Endothelial cell of umbilical vein (primary cell): ENCODE results near the gene SRRM3. TPM values are rescaled to one million over a fixed set of nuclear protein-coding genes. Genes with fewer than 3 reads are reported as not detected.

Source experiments
- BruUV-seq: library from RNA; stranded (reverse); fragments of 400-500 nt; replicated peaks from 2 replicates; lab custom pipeline; 2021; lab: Mats Ljungman, UMichigan
- CTCF ChIA-PET: fragments of 300-600, 350-600 bp; sonication (Branson Sonifier 250); formaldehyde crosslinking; loops from one replicate; lab custom pipeline; 2021; ENCODE audit warnings: antibody characterized with exemption, inconsistent platforms; lab: Charles Lee
- POLR2A ChIA-PET: fragments of 300-600, 350-600 bp; sonication (Branson Sonifier 250); formaldehyde crosslinking; loops from one replicate; lab custom pipeline; 2021; ENCODE audit warnings: antibody characterized with exemption, inconsistent platforms; lab: Charles Lee
- DNase-seq: peaks from one replicate; pipeline ENCODE4 v3.0.0-alpha.2; 2011; ENCODE audit warnings: low read depth, low spot score
- FAIRE-seq: peaks from 2 replicates; lab custom pipeline; 2011; peaks lifted over from hg19 to GRCh38; lab: Jason Lieb, UNC
- H2AFZ ChIP-seq: 2 replicates; pipeline ENCODE4 v1.6.0; 2012; ENCODE audit warnings: low read depth, low read length, control low read depth, inconsistent platforms
- H3K27ac ChIP-seq: 2 replicates; pipeline ENCODE4 v1.5.1; 2011; ENCODE audit warnings: low read depth, mild to moderate bottlenecking, control low read depth, low read length, moderate library complexity; ENCODE audit not compliant: insufficient read depth
- H3K27me3 ChIP-seq, 2 experiments: 2 replicates each; pipeline versions ENCODE4 v1.6.0 to v1.6.1; 2011; ENCODE audit warnings: low read length in 2 of 2, mixed read lengths in 1 of 2; ENCODE audit not compliant: control insufficient read depth in 2 of 2, insufficient read depth in 2 of 2
- H3K36me3 ChIP-seq, 2 experiments: 2 replicates in 1 of 2; 3 replicates in 1 of 2; pipeline ENCODE4 v1.5.1; 2011; ENCODE audit warnings: low read length in 2 of 2, mild to moderate bottlenecking in 1 of 2, moderate library complexity in 1 of 2; ENCODE audit not compliant: control insufficient read depth in 2 of 2, insufficient read depth in 2 of 2; ENCODE audit errors: extremely low read depth in 1 of 2
- H3K4me1 ChIP-seq: 3 replicates; pipeline ENCODE4 v1.5.1; 2011; ENCODE audit warnings: mild to moderate bottlenecking, low read length; ENCODE audit not compliant: control insufficient read depth, insufficient read depth; ENCODE audit errors: extremely low read depth
- H3K4me2 ChIP-seq: 2 replicates; pipeline ENCODE4 v1.6.1; 2011; ENCODE audit warnings: low read length, control low read depth, mixed read lengths; ENCODE audit not compliant: insufficient read depth
- H3K4me3 ChIP-seq, 3 experiments: fragments of 200-600 bp in 1 of 3; sonication (generic), shearing (Covaris generic) in 1 of 3; replicated peaks in 1 of 3; 2 replicates each; pipeline ENCODE4 v1.5.1; 2011 to 2016; ENCODE audit warnings: control low read depth in 3 of 3, low read length in 3 of 3, mild to moderate bottlenecking in 2 of 3, inconsistent platforms in 1 of 3, low read depth in 1 of 3, moderate library complexity in 1 of 3; ENCODE audit not compliant: insufficient read depth in 1 of 3
- H3K79me2 ChIP-seq: 2 replicates; pipeline ENCODE4 v1.6.0; 2012; ENCODE audit warnings: low read length, inconsistent platforms; ENCODE audit not compliant: control insufficient read depth, insufficient read depth
- H3K9ac ChIP-seq: replicated peaks from 2 replicates; pipeline ENCODE3; 2011; ENCODE audit warnings: low read length, control low read depth; ENCODE audit not compliant: insufficient read depth; ENCODE audit errors: extremely low read depth
- H3K9me1 ChIP-seq: replicated peaks from 3 replicates; pipeline ENCODE4 v1.6.0; 2011; ENCODE audit warnings: mild to moderate bottlenecking, low read length; ENCODE audit not compliant: control insufficient read depth, insufficient read depth; ENCODE audit errors: extremely low read depth
- H3K9me3 ChIP-seq: replicated peaks from 2 replicates; pipeline ENCODE4 v1.5.1; 2012; ENCODE audit warnings: low read length, inconsistent platforms; ENCODE audit not compliant: control insufficient read depth, insufficient read depth
- H4K20me1 ChIP-seq: replicated peaks from 2 replicates; pipeline ENCODE3; 2011; ENCODE audit warnings: mild to moderate bottlenecking, low read length; ENCODE audit not compliant: control insufficient read depth, insufficient read depth; ENCODE audit errors: extremely low read depth
- EZH2 ChIP-seq: IDR thresholded peaks from 2 replicates; pipeline ENCODE4 v1.6.1; 2012; ENCODE audit warnings: borderline replicate concordance, low read depth, mild to moderate bottlenecking, moderate library complexity, low read length, inconsistent platforms; ENCODE audit not compliant: severe bottlenecking
- FOS ChIP-seq: IDR thresholded peaks from 2 replicates; pipeline ENCODE4 v1.6.1; 2011; ENCODE audit warnings: mild to moderate bottlenecking, low read length, moderate library complexity, borderline replicate concordance; ENCODE audit not compliant: insufficient read depth
- GATA2 ChIP-seq: IDR thresholded peaks from 2 replicates; pipeline ENCODE4 v1.7.0; 2011; ENCODE audit warnings: low read depth, mild to moderate bottlenecking, moderate library complexity, mixed read lengths, low read length; ENCODE audit not compliant: insufficient read length, insufficient read depth
- JUN ChIP-seq: IDR thresholded peaks from 2 replicates; pipeline ENCODE4 v1.6.1; 2011; ENCODE audit warnings: borderline replicate concordance, low read depth; ENCODE audit not compliant: insufficient read length, insufficient read depth
- MYC ChIP-seq: IDR thresholded peaks from one replicate; pipeline ENCODE4 v1.6.1; 2011; ENCODE audit warnings: mild to moderate bottlenecking, low read depth, low read length
- POLR2A ChIP-seq: IDR thresholded peaks from 2 replicates; pipeline ENCODE4 v1.6.1; 2012; ENCODE audit warnings: low read depth, mild to moderate bottlenecking, control low read depth, low read length
- POLR2AphosphoS5 ChIP-seq: IDR thresholded peaks from 2 replicates; pipeline ENCODE4 v1.6.1; 2012; ENCODE audit warnings: low read depth, mild to moderate bottlenecking, control low read depth, low read length, moderate library complexity; ENCODE audit not compliant: insufficient read depth
- dilution Hi-C: fragments of 300-500 bp; cut with MboI; formaldehyde crosslinking; loops from one replicate; pipeline ENCODE4 v1.15.0; 2019; ENCODE audit warnings: low sequenced_read_pairs; ENCODE audit not compliant: extremely low pct_ligation_motif_present
- intact Hi-C: fragments of 100-400 bp; cut with micrococcal nuclease; formaldehyde crosslinking; loops from one replicate; pipeline ENCODE4 v1.10.0; 2022
- polyA plus RNA-seq, 4 experiments: library from polyadenylated mRNA; depleted of rRNA in 3 of 4; stranded (reverse) in 3 of 4; unstranded in 1 of 4; fragments of >200 nt; gene quantifications; 2 replicates each; pipeline versions ENCODE4 v1.2.1 to v1.2.3, GENCODE V29; 2011 to 2012; ENCODE audit warnings: missing spikeins in 1 of 4
- total RNA-seq: library from RNA; stranded (reverse); gene quantifications from 2 replicates; pipeline ENCODE4 v1.2.3, GENCODE V29; 2021
- TF ChIP-seq, protein P1 (sequence below), 2 donors: IDR thresholded peaks; 1 replicate in 1 of 2; 2 replicates in 1 of 2; pipeline ENCODE4 v1.5.1; 2011; ENCODE audit warnings: low read length in 2 of 2, mild to moderate bottlenecking in 2 of 2, moderate library complexity in 2 of 2, control low read depth in 1 of 2, inconsistent platforms in 1 of 2, low read depth in 1 of 2; ENCODE audit not compliant: insufficient read depth in 1 of 2; ENCODE audit errors: extremely low read depth in 1 of 2
- TF ChIP-seq, protein P2 (sequence below): IDR thresholded peaks from 2 replicates; pipeline ENCODE4 v1.6.1; 2011; ENCODE audit not compliant: insufficient read depth, insufficient read length

The SRRM3 gene
- total and polyA plus RNA-seq, 2 donors (not counting 3 experiments of a cell fraction or from before 2014, with no cell fraction given) = 4.4 to 5.4 TPM

DNA sequence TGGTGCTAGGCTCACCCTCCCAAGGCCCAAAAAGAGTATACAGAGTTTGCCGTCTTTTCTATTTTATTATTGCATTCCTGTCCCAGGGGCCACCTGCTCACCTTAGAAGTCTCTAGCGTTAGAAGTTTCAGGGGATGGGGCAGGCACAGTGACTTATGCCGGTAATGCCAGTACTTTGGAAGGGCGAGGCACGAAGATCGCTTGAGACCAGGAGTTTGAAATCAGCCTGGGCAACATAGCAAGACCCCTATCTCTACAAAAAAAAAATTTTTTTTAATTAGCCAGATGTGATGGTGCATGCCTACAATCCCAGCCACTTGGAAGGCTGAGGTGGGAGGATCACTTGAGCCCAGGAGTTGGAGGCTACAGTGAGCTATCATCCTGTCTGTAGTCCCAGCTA is 70.4 kb downstream of the SRRM3 start:
- Histone ChIP-seq H4K20me1 (no peaks in the 10 kb centered on the region), H3K9ac (no peak overlapping the region), H3K9me1 (no peaks in the 10 kb centered on the region), H3K27ac (no peak overlapping the region), H3K36me3 (no peaks in the 10 kb centered on the region), H3K4me1 (peaks cover under 1% of the 10 kb centered on the region), H3K4me2 (no peak overlapping the region), H3K9me3 (no peaks in the 10 kb centered on the region), H3K27me3 (peaks cover 29 to 46% of the 10 kb centered on the region in 2 experiments), H3K79me2 (no peaks in the 10 kb centered on the region), H2AFZ (no peak overlapping the region), H3K4me3 (no peak overlapping the region)
- ChIA-PET CTCF (interaction anchor here (6.3 kb wide), 1 partner anchor 10 kb away, joined by 55 read pairs; no protein-coding TSS in a partner anchor), POLR2A (no interaction called here)
- dilution Hi-C loops = no loop called here
- intact Hi-C loops = no loop called here
- DNase-seq (no peak), FAIRE-seq (no peak)
- TF ChIP-seq GATA2 = no peak
- no peak for TF ChIP-seq MYC
- no peak for TF ChIP-seq EZH2
- TF ChIP-seq, protein P1, sequence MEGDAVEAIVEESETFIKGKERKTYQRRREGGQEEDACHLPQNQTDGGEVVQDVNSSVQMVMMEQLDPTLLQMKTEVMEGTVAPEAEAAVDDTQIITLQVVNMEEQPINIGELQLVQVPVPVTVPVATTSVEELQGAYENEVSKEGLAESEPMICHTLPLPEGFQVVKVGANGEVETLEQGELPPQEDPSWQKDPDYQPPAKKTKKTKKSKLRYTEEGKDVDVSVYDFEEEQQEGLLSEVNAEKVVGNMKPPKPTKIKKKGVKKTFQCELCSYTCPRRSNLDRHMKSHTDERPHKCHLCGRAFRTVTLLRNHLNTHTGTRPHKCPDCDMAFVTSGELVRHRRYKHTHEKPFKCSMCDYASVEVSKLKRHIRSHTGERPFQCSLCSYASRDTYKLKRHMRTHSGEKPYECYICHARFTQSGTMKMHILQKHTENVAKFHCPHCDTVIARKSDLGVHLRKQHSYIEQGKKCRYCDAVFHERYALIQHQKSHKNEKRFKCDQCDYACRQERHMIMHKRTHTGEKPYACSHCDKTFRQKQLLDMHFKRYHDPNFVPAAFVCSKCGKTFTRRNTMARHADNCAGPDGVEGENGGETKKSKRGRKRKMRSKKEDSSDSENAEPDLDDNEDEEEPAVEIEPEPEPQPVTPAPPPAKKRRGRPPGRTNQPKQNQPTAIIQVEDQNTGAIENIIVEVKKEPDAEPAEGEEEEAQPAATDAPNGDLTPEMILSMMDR (IDR thresholded peaks at IDR 0.05; ENCODE audit: extremely low read depth in 1 of 2, insufficient read depth in 1 of 2, low read depth in 1 of 2, low read length in 2 of 2) = no peak
- TF ChIP-seq JUN = no peak
- TF ChIP-seq, protein P2, sequence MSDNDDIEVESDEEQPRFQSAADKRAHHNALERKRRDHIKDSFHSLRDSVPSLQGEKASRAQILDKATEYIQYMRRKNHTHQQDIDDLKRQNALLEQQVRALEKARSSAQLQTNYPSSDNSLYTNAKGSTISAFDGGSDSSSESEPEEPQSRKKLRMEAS = no peak
- TF ChIP-seq POLR2A = no peak
- TF ChIP-seq POLR2AphosphoS5 = no peak
- TF ChIP-seq FOS = no peak
- no TSS peak for BruUV-seq
